Measurements from ENCODE around the gene CLEC4M. TPM values are rescaled to one million over a fixed set of nuclear protein-coding genes. Genes with fewer than 3 reads are reported as not detected.

Gene CLEC4M
- total RNA-seq, 1 experiment from 2014 or later: not detected

DNA sequence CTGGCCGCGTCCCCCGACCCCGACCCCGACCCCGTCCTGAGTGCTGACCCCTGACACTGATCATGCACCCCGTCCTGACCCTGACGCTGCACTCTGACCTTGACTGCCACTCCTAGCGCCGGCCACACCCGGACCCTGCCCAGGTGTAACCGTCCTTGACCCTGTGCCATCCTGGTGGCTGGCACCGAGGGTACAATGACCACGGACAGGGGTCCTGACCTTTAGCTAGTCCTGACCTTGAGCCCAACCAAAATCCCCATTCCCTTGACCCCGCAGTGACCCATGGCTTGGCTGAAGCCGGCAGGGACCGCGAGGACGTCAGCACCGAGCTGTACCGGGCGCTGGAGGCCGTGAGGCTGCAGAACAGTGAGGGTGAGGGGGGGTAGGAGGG is 25.9 kb downstream of the CLEC4M start:
- Mint-ChIP-seq H3K27me3 (ENCODE audit: low read depth) (peaks cover 85% of the 10 kb centered on the region), H3K27ac (no peak overlapping the region), H3K4me1 (peaks cover 13 to 23% of the 10 kb centered on the region in 2 experiments), H3K4me3 (peak overlapping the region; percentile 57 to 83), H3K9me3 (peaks cover 4 to 6% of the 10 kb centered on the region in 2 experiments; a peak in 3 of 5 replicates), H3K36me3 (ENCODE audit: insufficient read depth in 1 of 3, low read depth in 3 of 3) (no peaks in the 10 kb centered on the region; a peak in 1 of 7 replicates)
- no peak overlapping the region for H3K4ac ChIP-seq (ENCODE audit: low read depth, low read length)
- H4K91ac ChIP-seq (ENCODE audit: insufficient read length, low read depth, low read length): no peak overlapping the region
- no peaks in the 10 kb centered on the region for H3K9me3 ChIP-seq (ENCODE audit: control insufficient read depth, low read depth, low read length)
- WGBS (ENCODE audit: extremely low coverage, insufficient read length, low lambda C conversion rate): no CpG with 5 or more reads among the region's 23 CpGs
- H3K27ac ChIP-seq (ENCODE audit: insufficient read length, low read depth, low read length): no peak overlapping the region
- no peak overlapping the region for H2BK120ac ChIP-seq (ENCODE audit: low read depth, low read length, poor library complexity, severe bottlenecking)
- no peaks in the 10 kb centered on the region for H3K79me2 ChIP-seq (ENCODE audit: insufficient read depth, low read length)
- TF ChIP-seq, protein P1, sequence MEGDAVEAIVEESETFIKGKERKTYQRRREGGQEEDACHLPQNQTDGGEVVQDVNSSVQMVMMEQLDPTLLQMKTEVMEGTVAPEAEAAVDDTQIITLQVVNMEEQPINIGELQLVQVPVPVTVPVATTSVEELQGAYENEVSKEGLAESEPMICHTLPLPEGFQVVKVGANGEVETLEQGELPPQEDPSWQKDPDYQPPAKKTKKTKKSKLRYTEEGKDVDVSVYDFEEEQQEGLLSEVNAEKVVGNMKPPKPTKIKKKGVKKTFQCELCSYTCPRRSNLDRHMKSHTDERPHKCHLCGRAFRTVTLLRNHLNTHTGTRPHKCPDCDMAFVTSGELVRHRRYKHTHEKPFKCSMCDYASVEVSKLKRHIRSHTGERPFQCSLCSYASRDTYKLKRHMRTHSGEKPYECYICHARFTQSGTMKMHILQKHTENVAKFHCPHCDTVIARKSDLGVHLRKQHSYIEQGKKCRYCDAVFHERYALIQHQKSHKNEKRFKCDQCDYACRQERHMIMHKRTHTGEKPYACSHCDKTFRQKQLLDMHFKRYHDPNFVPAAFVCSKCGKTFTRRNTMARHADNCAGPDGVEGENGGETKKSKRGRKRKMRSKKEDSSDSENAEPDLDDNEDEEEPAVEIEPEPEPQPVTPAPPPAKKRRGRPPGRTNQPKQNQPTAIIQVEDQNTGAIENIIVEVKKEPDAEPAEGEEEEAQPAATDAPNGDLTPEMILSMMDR (conservative IDR thresholded peaks at IDR 0.05): no peak
- H2BK20ac ChIP-seq (ENCODE audit: low read depth, low read length, poor library complexity, severe bottlenecking): no peak overlapping the region
- H3K4me1 ChIP-seq (ENCODE audit: insufficient read depth, low read length): no peaks in the 10 kb centered on the region; the same call in 1 of the 2 replicates
- DNase-seq: no peak
- H3K23me2 ChIP-seq (ENCODE audit: insufficient read length, low read depth, low read length, poor library complexity, severe bottlenecking): peaks cover 19% of the 10 kb centered on the region
- no peak overlapping the region for H3K18ac ChIP-seq (ENCODE audit: insufficient read length, low read depth, low read length)
- no peaks in the 10 kb centered on the region for H3K79me1 ChIP-seq (ENCODE audit: insufficient read depth, low read depth, low read length, poor library complexity, severe bottlenecking)
- H3K4me2 ChIP-seq (ENCODE audit: insufficient read depth, insufficient read length, low read length): peak overlapping the region; percentile 72
- no peak overlapping the region for H2AK5ac ChIP-seq (ENCODE audit: insufficient read length, low read length)
- no peak overlapping the region for H3K14ac ChIP-seq (ENCODE audit: insufficient read depth, low read length)
- H2BK15ac ChIP-seq (ENCODE audit: low read depth, low read length): no peak overlapping the region
- H3T11ph ChIP-seq (ENCODE audit: low read length): no peak overlapping the region
- H3K27me3 ChIP-seq (ENCODE audit: insufficient read depth, low read length): peaks cover 14% of the 10 kb centered on the region; the same call in 1 of the 2 replicates
- H3K23ac ChIP-seq (ENCODE audit: insufficient read length, low read depth, low read length): no peak overlapping the region
- no peak overlapping the region for H3K56ac ChIP-seq (ENCODE audit: insufficient read length, low read depth, low read length)
- H2BK12ac ChIP-seq (ENCODE audit: insufficient read length, low read depth, low read length): no peak overlapping the region
- no peak overlapping the region for H2AFZ ChIP-seq (ENCODE audit: low read length)
- H4K8ac ChIP-seq (replicated peaks; ENCODE audit: insufficient read length, low read depth, low read length): no peak overlapping the region
- no peak overlapping the region for H2BK5ac ChIP-seq (ENCODE audit: insufficient read length, low read length)
- H4K5ac ChIP-seq (ENCODE audit: insufficient read length, low read depth, low read length): no peak overlapping the region
- no peaks in the 10 kb centered on the region for H4K20me1 ChIP-seq (ENCODE audit: control insufficient read depth, insufficient read depth, insufficient read length)
- H3K9ac ChIP-seq (ENCODE audit: extremely low read depth, insufficient read length, low read length): no peak overlapping the region

Measured in H9 (cell line).